HepG2 (cell line): ENCODE measurements around the gene ADCY9. TPM values are rescaled to one million over a fixed set of nuclear protein-coding genes. Genes with fewer than 3 reads are reported as not detected.

Experiments used
- FOXK1 ChIP-seq: sonication (generic); formaldehyde crosslinking; IDR thresholded peaks from 2 replicates; pipeline ENCODE4 v1.4.0; 2020; ENCODE audit warnings: low read depth, missing genetic modification reagents, borderline replicate concordance
- HNF4G ChIP-seq, 2 experiments: sonication (generic) in 1 of 2; formaldehyde crosslinking in 1 of 2; IDR thresholded peaks; 2 replicates each; pipeline versions ENCODE4 v1.4.0 to v1.6.1; 2011 to 2020; ENCODE audit warnings: borderline replicate concordance in 2 of 2, low read depth in 2 of 2, mild to moderate bottlenecking in 2 of 2, low read length in 1 of 2, missing genetic modification reagents in 1 of 2, moderate library complexity in 1 of 2
- NFKBIZ ChIP-seq: IDR thresholded peaks from 2 replicates; pipeline ENCODE4 v1.6.1; 2018; ENCODE audit warnings: missing genetic modification reagents, missing compliant biosample characterization
- SYNCRIP ChIP-seq: fragments of 200-400 bp; formaldehyde crosslinking; IDR thresholded peaks from 2 replicates; pipeline ENCODE4 v1.6.1; 2018; ENCODE audit warnings: mild to moderate bottlenecking, low read depth, low read length; ENCODE audit not compliant: insufficient read depth
- ZNF160 ChIP-seq: sonication (generic); formaldehyde crosslinking; IDR thresholded peaks from 2 replicates; pipeline ENCODE4 v1.8.0; 2022; ENCODE audit warnings: mild to moderate bottlenecking, inconsistent platforms, missing genetic modification reagents
- ZNF501 ChIP-seq: sonication (generic); formaldehyde crosslinking; IDR thresholded peaks from 2 replicates; pipeline ENCODE4 v1.5.1; 2020; ENCODE audit warnings: mild to moderate bottlenecking, moderate library complexity, missing genetic modification reagents
- ZSCAN25 ChIP-seq: sonication (generic); formaldehyde crosslinking; IDR thresholded peaks from 2 replicates; pipeline ENCODE4 v1.8.0; 2022; ENCODE audit warnings: mild to moderate bottlenecking, missing genetic modification reagents
- polyA plus RNA-seq, 8 experiments: library from polyadenylated mRNA; depleted of rRNA in 3 of 8; stranded (reverse) in 7 of 8; unstranded in 1 of 8; fragments of >200 nt; fragmentation: Illumina TruSeq in 4 of 8; extraction: Trizol in 4 of 8; gene quantifications; 2 replicates each; pipeline versions ENCODE4 v1.2.1 to v1.2.3, GENCODE V29; 2011 to 2016; ENCODE audit warnings: low read depth in 4 of 8, missing spikeins in 1 of 8, mixed read lengths in 1 of 8; ENCODE audit not compliant: insufficient read depth in 1 of 8
- total RNA-seq, 5 experiments: library from RNA; depleted of rRNA; stranded (reverse); fragments of >200 nt; fragmentation: Illumina TruSeq; extraction: Trizol; gene quantifications; 2 replicates each; pipeline ENCODE4 v1.2.3, GENCODE V29; 2016; ENCODE audit warnings: low read depth in 1 of 5
- TF ChIP-seq, protein P1 (sequence below): IDR thresholded peaks from 2 replicates; pipeline ENCODE4 v1.6.1; 2012; ENCODE audit warnings: low read length, improper control_type of control experiment
- TF ChIP-seq, protein P2 (sequence below): IDR thresholded peaks from 2 replicates; pipeline ENCODE4 v1.6.1; 2016; ENCODE audit warnings: low read depth, missing genetic modification reagents, missing compliant biosample characterization
- TF ChIP-seq, protein P3 (sequence below): sonication (generic); formaldehyde crosslinking; IDR thresholded peaks from 2 replicates; pipeline ENCODE4 v1.5.1; 2020; ENCODE audit warnings: mild to moderate bottlenecking, missing genetic modification reagents, borderline replicate concordance
- TF ChIP-seq, protein P4 (sequence below): sonication (generic); formaldehyde crosslinking; IDR thresholded peaks from 2 replicates; pipeline ENCODE4 v1.8.0; 2023; ENCODE audit warnings: mild to moderate bottlenecking, missing genetic modification reagents

The ADCY9 gene
- total and polyA plus RNA-seq, 2 of the 13 experiments (the other 11 are each of a cell fraction or from before 2014, with no cell fraction given), result 11.2 to 13.9 TPM

DNA sequence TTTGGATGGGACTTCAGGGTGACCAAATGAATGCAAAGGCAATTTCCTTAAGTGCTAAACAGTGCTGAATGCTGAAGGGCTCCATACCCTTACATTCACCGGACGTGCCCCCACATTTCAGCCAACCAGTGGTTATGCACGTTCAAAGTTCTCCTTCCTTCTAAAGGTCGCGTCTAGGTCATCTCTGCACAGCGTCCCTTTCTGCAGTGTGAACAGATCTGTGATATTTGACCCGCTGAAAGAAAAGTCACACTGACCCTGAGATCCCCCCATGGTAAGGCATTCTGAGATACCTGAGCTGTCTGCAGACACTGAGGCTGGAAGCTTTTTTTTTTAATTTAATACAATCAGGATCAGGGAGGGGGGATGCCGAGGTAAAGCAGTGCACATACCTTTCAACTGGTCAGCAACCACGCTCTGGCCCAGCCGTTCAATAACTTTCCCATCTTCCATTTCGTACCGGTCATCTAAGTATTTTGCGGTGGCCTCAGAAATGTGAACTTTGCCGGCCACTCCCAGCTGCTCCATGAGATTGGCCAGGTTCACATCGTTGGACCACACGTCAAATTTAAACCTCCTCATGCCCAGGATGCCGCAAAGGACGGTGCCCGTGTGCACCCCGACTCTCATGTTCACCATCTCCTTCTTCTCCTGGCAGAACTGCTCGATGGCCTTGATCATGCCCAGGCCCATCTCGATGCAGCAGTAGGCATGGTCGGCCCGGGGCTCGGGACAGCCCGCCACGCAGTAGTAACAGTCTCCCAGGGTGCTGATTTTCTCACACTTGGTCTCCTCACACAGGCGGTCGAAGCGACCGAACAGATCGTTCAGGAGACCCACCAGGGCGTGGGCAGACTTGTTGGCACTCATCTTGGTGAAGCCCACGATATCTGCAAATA lies 2.6 kb downstream of the ADCY9 start (continued):
- TF ChIP-seq, protein P1, sequence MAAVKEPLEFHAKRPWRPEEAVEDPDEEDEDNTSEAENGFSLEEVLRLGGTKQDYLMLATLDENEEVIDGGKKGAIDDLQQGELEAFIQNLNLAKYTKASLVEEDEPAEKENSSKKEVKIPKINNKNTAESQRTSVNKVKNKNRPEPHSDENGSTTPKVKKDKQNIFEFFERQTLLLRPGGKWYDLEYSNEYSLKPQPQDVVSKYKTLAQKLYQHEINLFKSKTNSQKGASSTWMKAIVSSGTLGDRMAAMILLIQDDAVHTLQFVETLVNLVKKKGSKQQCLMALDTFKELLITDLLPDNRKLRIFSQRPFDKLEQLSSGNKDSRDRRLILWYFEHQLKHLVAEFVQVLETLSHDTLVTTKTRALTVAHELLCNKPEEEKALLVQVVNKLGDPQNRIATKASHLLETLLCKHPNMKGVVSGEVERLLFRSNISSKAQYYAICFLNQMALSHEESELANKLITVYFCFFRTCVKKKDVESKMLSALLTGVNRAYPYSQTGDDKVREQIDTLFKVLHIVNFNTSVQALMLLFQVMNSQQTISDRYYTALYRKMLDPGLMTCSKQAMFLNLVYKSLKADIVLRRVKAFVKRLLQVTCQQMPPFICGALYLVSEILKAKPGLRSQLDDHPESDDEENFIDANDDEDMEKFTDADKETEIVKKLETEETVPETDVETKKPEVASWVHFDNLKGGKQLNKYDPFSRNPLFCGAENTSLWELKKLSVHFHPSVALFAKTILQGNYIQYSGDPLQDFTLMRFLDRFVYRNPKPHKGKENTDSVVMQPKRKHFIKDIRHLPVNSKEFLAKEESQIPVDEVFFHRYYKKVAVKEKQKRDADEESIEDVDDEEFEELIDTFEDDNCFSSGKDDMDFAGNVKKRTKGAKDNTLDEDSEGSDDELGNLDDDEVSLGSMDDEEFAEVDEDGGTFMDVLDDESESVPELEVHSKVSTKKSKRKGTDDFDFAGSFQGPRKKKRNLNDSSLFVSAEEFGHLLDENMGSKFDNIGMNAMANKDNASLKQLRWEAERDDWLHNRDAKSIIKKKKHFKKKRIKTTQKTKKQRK, result no peak
- TF ChIP-seq ZSCAN25 (CRISPR knock-in tag), result no peak
- no peak for TF ChIP-seq NFKBIZ (CRISPR knock-in tag)
- TF ChIP-seq, protein P2, sequence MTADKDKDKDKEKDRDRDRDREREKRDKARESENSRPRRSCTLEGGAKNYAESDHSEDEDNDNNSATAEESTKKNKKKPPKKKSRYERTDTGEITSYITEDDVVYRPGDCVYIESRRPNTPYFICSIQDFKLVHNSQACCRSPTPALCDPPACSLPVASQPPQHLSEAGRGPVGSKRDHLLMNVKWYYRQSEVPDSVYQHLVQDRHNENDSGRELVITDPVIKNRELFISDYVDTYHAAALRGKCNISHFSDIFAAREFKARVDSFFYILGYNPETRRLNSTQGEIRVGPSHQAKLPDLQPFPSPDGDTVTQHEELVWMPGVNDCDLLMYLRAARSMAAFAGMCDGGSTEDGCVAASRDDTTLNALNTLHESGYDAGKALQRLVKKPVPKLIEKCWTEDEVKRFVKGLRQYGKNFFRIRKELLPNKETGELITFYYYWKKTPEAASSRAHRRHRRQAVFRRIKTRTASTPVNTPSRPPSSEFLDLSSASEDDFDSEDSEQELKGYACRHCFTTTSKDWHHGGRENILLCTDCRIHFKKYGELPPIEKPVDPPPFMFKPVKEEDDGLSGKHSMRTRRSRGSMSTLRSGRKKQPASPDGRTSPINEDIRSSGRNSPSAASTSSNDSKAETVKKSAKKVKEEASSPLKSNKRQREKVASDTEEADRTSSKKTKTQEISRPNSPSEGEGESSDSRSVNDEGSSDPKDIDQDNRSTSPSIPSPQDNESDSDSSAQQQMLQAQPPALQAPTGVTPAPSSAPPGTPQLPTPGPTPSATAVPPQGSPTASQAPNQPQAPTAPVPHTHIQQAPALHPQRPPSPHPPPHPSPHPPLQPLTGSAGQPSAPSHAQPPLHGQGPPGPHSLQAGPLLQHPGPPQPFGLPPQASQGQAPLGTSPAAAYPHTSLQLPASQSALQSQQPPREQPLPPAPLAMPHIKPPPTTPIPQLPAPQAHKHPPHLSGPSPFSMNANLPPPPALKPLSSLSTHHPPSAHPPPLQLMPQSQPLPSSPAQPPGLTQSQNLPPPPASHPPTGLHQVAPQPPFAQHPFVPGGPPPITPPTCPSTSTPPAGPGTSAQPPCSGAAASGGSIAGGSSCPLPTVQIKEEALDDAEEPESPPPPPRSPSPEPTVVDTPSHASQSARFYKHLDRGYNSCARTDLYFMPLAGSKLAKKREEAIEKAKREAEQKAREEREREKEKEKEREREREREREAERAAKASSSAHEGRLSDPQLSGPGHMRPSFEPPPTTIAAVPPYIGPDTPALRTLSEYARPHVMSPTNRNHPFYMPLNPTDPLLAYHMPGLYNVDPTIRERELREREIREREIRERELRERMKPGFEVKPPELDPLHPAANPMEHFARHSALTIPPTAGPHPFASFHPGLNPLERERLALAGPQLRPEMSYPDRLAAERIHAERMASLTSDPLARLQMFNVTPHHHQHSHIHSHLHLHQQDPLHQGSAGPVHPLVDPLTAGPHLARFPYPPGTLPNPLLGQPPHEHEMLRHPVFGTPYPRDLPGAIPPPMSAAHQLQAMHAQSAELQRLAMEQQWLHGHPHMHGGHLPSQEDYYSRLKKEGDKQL (CRISPR knock-in tag), result no peak
- peak; percentile 39 for TF ChIP-seq ZNF501 (CRISPR knock-in tag)
- TF ChIP-seq ZNF160 (CRISPR knock-in tag), result no peak
- TF ChIP-seq FOXK1 (CRISPR knock-in tag), result no peak
- TF ChIP-seq HNF4G (IDR thresholded peaks at IDR 0.05; ENCODE audit: borderline replicate concordance, low read depth, low read length), result peak; percentile 80
- peak; percentile 38; the same call in 1 of the 2 replicates for TF ChIP-seq HNF4G (CRISPR knock-in tag; IDR thresholded peaks at IDR 0.05; ENCODE audit: borderline replicate concordance, low read depth)
- TF ChIP-seq, protein P3, sequence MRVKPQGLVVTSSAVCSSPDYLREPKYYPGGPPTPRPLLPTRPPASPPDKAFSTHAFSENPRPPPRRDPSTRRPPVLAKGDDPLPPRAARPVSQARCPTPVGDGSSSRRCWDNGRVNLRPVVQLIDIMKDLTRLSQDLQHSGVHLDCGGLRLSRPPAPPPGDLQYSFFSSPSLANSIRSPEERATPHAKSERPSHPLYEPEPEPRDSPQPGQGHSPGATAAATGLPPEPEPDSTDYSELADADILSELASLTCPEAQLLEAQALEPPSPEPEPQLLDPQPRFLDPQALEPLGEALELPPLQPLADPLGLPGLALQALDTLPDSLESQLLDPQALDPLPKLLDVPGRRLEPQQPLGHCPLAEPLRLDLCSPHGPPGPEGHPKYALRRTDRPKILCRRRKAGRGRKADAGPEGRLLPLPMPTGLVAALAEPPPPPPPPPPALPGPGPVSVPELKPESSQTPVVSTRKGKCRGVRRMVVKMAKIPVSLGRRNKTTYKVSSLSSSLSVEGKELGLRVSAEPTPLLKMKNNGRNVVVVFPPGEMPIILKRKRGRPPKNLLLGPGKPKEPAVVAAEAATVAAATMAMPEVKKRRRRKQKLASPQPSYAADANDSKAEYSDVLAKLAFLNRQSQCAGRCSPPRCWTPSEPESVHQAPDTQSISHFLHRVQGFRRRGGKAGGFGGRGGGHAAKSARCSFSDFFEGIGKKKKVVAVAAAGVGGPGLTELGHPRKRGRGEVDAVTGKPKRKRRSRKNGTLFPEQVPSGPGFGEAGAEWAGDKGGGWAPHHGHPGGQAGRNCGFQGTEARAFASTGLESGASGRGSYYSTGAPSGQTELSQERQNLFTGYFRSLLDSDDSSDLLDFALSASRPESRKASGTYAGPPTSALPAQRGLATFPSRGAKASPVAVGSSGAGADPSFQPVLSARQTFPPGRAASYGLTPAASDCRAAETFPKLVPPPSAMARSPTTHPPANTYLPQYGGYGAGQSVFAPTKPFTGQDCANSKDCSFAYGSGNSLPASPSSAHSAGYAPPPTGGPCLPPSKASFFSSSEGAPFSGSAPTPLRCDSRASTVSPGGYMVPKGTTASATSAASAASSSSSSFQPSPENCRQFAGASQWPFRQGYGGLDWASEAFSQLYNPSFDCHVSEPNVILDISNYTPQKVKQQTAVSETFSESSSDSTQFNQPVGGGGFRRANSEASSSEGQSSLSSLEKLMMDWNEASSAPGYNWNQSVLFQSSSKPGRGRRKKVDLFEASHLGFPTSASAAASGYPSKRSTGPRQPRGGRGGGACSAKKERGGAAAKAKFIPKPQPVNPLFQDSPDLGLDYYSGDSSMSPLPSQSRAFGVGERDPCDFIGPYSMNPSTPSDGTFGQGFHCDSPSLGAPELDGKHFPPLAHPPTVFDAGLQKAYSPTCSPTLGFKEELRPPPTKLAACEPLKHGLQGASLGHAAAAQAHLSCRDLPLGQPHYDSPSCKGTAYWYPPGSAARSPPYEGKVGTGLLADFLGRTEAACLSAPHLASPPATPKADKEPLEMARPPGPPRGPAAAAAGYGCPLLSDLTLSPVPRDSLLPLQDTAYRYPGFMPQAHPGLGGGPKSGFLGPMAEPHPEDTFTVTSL, result peak; percentile 14; the same call in 1 of the 2 replicates
- no peak for TF ChIP-seq SYNCRIP
- TF ChIP-seq, protein P4, sequence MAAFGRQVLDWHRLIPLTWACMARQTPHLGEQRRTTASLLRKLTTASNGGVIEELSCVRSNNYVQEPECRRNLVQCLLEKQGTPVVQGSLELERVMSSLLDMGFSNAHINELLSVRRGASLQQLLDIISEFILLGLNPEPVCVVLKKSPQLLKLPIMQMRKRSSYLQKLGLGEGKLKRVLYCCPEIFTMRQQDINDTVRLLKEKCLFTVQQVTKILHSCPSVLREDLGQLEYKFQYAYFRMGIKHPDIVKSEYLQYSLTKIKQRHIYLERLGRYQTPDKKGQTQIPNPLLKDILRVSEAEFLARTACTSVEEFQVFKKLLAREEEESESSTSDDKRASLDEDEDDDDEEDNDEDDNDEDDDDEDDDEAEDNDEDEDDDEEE (CRISPR knock-in tag), result no peak
